SK-N-MC (cell line): ENCODE measurements around the gene RNF41.

Source experiments
- DNase-seq: peaks from one replicate; pipeline ENCODE4 v3.0.0-alpha.2; 2011; ENCODE audit warnings: low read depth, low spot score
- H3K27ac ChIP-seq: fragments of 200-600 bp; sonication (generic); 2 replicates; pipeline ENCODE4 v1.5.1; 2016; ENCODE audit warnings: mixed run types
- H3K36me3 ChIP-seq: fragments of 200-600 bp; sonication (generic); 2 replicates; pipeline ENCODE4 v1.6.1; 2017; ENCODE audit warnings: antibody characterized with exemption, low read length, mixed read lengths; ENCODE audit not compliant: insufficient read depth
- H3K4me3 ChIP-seq: fragments of 200-600 bp; sonication (generic); 2 replicates; pipeline ENCODE4 v1.5.1; 2016
- H3K9ac ChIP-seq: fragments of 200-600 bp; sonication (generic); 2 replicates; pipeline ENCODE4 v1.8.0; 2017; ENCODE audit warnings: mixed run types, mixed read lengths; ENCODE audit not compliant: insufficient read length
- H3K9me3 ChIP-seq: fragments of 200-600 bp; sonication (generic); 2 replicates; pipeline ENCODE4 v1.6.1; 2017; ENCODE audit warnings: low read depth, mild to moderate bottlenecking, antibody characterized with exemption, low read length, moderate library complexity, mixed read lengths
- EZH2 ChIP-seq: fragments of 200-600 bp; sonication (generic); IDR thresholded peaks from one replicate; pipeline ENCODE4 v1.6.1; 2017; ENCODE audit warnings: antibody characterized with exemption
- FOXP2 ChIP-seq: optimal IDR thresholded peaks from 2 replicates; pipeline ENCODE3; 2011; ENCODE audit warnings: mild to moderate bottlenecking, moderate library complexity; ENCODE audit not compliant: insufficient read depth; ENCODE audit errors: extremely low read length, control extremely low read depth
- POLR2AphosphoS5 ChIP-seq: IDR thresholded peaks from 2 replicates; pipeline ENCODE4 v1.6.1; 2012; ENCODE audit warnings: mild to moderate bottlenecking, low read depth, low read length, borderline replicate concordance

Gene RNF41

DNA sequence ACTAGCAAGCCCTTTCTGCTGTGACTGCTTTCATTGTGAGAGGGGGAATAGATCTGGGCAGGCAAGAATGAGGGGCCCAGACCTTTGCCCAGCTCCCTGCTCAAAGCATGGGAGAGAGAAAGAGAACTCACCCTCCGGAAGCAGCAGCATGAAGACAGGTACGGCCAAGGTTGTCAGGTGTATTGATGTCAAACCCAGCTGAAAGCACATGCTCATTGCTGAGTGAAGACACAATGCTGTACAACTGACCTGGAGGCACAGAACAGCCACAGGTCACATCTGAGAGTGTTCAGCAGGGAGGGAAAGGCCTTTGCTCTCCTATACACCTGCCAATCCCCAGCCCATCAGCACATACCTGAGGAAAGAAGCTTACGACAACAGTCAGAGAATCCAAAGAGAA, 30.9 kb upstream of the RNF41 start:
- H3K9me3 ChIP-seq: no peaks in the 10 kb centered on the region
- TF ChIP-seq EZH2 (no peak), POLR2AphosphoS5 (no peak), FOXP2 (no peak)
- no peak for DNase-seq
- peaks cover 73% of the 10 kb centered on the region for H3K36me3 ChIP-seq
- no peak overlapping the region for H3K27ac ChIP-seq
- H3K9ac ChIP-seq: no peak overlapping the region
- no peak overlapping the region for H3K4me3 ChIP-seq

DNA sequence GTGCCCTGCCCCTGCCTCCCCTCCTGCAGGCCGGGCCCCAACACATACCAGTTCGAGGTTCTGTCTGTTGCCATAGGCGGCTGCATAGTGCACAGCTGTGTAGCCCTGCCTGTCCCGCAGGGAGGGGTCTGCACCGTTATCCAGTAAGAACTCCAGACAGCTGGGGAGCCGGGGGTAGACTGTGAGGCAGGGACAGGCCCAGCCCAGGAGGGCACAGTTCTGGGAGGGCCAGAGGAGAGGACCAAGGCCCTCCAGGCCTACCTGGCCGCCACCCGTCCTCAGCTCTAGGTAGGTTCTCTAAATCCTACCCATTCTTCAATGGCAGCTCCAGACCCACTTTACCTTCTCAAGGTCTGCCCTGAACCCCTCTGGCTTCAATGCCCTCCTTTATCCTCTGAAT, 27.0 kb upstream of the RNF41 start:
- no peak for DNase-seq
- Histone ChIP-seq H3K27ac (no peak overlapping the region), H3K9ac (no peak overlapping the region), H3K36me3 (peaks cover 72% of the 10 kb centered on the region), H3K4me3 (no peak overlapping the region), H3K9me3 (no peaks in the 10 kb centered on the region)
- TF ChIP-seq FOXP2 (no peak), EZH2 (no peak), POLR2AphosphoS5 (no peak)

DNA sequence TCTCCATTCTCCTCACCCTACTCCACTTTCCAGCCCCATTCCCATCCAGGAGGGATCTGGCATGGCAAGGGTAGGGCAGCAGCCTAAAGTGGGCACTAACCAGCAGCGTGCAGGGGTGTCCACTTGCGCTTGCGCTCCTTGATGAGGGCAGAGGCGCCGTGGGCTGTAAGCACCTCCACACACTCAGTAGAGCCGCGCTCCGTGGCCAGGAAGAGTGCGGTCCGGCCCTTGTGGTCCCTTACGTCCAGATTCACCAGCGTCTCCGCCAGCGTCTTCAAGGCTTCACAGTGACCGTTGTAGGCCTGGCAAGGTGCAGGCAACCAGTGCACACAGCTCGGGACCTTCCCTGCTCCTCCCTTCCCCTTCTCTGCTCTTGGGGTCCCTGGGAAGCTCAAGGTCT, 26.2 kb upstream of the RNF41 start:
- Histone ChIP-seq H3K27ac (no peak overlapping the region), H3K9me3 (no peaks in the 10 kb centered on the region), H3K36me3 (peaks cover 69% of the 10 kb centered on the region), H3K9ac (no peak overlapping the region), H3K4me3 (no peak overlapping the region)
- no peak for DNase-seq
- TF ChIP-seq FOXP2: no peak
- TF ChIP-seq EZH2: no peak
- no peak for TF ChIP-seq POLR2AphosphoS5

DNA sequence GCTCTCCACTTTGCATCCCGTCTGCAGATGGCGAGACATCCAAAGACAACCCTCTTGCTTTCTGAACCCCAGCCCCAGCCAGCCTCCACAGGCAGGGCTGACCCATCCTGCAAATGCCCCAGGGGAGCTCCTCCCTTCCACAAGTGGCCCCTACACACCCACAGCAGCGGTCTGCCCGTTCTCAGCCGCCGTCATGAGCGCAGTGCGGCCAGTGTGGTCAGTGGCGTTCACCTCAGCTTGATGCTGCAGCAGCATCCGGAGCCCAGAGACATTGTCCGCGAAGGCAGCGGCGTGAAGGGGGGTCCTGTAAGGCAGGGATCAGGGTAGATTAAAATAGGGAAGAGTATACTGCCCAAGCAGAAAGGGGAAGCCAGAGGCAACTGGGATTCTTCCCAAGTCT, 22.8 kb upstream of the RNF41 start:
- no peak overlapping the region for H3K27ac ChIP-seq
- no peaks in the 10 kb centered on the region for H3K9me3 ChIP-seq
- H3K36me3 ChIP-seq: peaks cover 64% of the 10 kb centered on the region; the same call in 1 of the 2 replicates
- H3K4me3 ChIP-seq: no peak overlapping the region
- H3K9ac ChIP-seq: no peak overlapping the region
- DNase-seq: no peak
- TF ChIP-seq FOXP2: no peak
- no peak for TF ChIP-seq EZH2
- no peak for TF ChIP-seq POLR2AphosphoS5

DNA sequence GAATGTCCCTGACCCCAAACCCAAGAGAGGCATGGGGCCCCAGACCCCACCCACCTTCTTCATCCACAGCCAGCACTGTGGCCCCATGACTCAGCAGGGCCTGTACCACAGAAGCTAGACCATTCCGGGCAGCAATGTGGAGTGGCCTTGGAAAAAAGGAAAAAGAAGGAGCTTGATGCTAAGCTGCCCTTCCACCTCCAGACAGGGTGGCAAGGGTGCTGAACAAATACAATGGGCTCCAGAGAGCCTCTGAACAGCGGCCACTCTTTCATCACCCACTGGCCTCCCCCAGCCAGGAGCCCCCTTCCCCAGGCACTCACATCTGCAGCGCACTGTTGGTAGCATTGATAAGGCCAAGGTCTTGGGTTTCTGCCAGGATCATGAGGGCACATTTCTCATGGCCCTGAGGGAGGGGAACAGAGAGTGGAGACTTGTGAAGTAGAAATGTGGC, 22.0 kb upstream of the RNF41 start:
- H3K27ac ChIP-seq: no peak overlapping the region
- H3K4me3 ChIP-seq: no peak overlapping the region
- DNase-seq: no peak
- no peak for TF ChIP-seq EZH2
- TF ChIP-seq FOXP2: no peak
- no peak for TF ChIP-seq POLR2AphosphoS5
- H3K9me3 ChIP-seq: no peaks in the 10 kb centered on the region
- peaks cover 59% of the 10 kb centered on the region; the same call in 1 of the 2 replicates for H3K36me3 ChIP-seq
- H3K9ac ChIP-seq: no peak overlapping the region

DNA sequence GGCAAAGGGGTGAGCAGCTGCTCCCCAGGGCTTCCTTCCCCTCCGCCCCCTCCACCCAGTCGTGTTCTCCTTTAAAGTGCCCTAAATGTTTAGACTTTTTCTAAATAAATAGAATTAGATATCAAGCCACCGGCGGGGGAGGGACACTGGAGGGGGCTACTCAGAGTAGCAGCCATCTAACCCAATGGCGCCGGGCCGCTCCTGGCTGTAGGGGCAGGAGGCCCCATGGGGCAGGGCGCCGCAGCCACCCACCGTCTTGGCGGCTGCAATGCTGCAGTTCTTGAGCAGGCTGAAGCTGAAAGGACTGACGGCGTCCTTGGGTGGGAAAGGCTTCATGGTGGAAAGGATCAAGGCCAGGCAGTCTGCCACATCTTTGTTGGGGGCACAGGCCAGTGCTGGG, 21.3 kb upstream of the RNF41 start:
- no peak for DNase-seq
- Histone ChIP-seq H3K9ac (no peak overlapping the region), H3K36me3 (peaks cover 52% of the 10 kb centered on the region; the same call in 1 of the 2 replicates), H3K9me3 (no peaks in the 10 kb centered on the region), H3K27ac (no peak overlapping the region), H3K4me3 (no peak overlapping the region)
- TF ChIP-seq FOXP2: no peak
- no peak for TF ChIP-seq EZH2
- TF ChIP-seq POLR2AphosphoS5: no peak

DNA sequence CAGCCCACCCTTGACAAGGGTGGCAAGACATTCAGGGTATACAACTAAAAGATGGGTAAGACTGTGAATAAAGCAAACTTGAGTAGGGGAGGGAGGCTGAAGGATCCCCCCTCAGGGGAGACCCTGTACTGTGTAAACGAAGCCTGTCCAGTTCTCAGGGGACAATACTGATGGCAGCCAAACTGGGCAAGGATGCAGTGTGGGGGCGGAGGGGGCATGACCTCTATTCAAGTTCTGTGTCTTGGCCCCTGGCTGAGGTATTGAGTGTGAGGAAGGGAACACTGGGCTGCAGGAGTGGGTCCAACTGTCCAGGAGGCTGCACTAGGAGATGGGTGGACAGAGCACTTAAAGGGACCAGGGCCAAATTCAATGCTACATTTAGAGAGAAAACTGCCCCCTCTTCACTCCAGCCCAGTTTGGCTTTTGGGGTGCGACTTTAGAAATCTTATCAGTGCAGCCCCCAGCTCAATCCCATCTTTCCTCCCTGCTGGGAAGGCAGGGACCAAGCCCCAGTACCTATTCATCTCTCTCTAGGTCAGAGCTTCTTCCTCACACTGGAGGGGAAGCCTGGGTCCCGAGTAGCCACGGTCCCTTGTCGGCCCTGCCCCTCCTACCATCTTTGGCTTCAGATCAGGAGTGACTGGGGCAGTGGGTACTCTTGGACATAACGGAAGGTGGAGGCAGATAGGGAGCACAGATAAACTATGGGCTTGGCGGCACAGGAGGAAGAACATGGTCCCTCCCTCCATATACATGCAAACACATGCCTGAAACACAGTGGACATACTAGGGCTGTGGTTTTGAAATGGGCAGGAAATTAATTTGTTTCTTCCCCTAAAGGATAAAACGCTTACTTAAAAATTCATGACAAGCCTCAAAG, 19.9 kb upstream of the RNF41 start:
- Histone ChIP-seq H3K36me3 (peaks cover 41% of the 10 kb centered on the region; the same call in 1 of the 2 replicates), H3K9me3 (no peaks in the 10 kb centered on the region), H3K4me3 (no peak overlapping the region), H3K9ac (no peak overlapping the region), H3K27ac (no peak overlapping the region)
- no peak for TF ChIP-seq FOXP2
- TF ChIP-seq EZH2: no peak
- no peak for DNase-seq

DNA sequence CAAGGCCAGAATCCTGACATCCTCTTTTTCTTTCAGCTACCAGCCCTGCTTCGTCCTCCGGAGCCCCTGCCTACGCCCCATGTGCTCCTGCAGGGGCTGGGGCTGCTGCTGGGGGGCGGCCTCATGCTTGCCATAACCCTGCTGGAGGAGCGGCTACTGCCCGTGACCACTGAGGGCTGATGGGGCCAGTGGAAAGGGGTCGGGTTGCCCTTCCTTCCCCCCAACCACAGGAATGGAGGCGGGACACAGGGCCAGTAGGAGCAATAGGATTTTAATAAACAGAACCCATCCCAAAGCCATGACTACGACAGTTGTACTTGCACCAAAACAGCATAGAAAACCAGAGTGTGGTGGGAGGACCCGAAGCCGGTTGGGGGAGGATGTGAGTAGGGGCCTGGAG, 15.8 kb upstream of the RNF41 start:
- H3K27ac ChIP-seq: no peak overlapping the region
- H3K9me3 ChIP-seq: no peaks in the 10 kb centered on the region
- no peak overlapping the region for H3K9ac ChIP-seq
- no peak overlapping the region for H3K4me3 ChIP-seq
- DNase-seq: no peak
- peaks cover 13% of the 10 kb centered on the region; the same call in 1 of the 2 replicates for H3K36me3 ChIP-seq
- TF ChIP-seq FOXP2 (no peak), POLR2AphosphoS5 (no peak), EZH2 (no peak)

DNA sequence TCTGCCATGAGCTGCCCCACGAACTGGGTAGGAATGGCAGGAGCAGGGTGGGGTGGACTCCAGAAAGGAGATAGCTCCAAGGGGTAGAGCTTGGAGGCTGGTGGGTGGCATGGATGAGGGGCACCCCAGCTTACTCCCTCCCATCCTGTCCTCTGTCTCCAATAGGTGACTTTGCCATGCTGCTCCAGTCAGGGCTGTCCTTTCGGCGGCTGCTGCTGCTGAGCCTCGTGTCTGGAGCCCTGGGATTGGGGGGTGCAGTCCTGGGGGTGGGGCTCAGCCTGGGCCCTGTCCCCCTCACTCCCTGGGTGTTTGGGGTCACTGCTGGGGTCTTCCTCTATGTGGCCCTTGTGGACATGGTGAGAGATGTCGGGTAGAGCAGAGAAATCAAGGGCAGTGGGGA, 15.3 kb upstream of the RNF41 start:
- Histone ChIP-seq H3K27ac (no peak overlapping the region), H3K9me3 (no peaks in the 10 kb centered on the region), H3K36me3 (peaks cover 7% of the 10 kb centered on the region; the same call in 1 of the 2 replicates), H3K4me3 (no peak overlapping the region), H3K9ac (no peak overlapping the region)
- no peak for DNase-seq
- TF ChIP-seq EZH2: no peak
- no peak for TF ChIP-seq FOXP2
- TF ChIP-seq POLR2AphosphoS5: no peak
